Activated T-helper 1 cell treated with anti-CD3 and anti-CD28 coated beads, Interleukin-12 subunit alpha, Interleukin-12 subunit beta, Interleukin-2, Interleukin-4 antibody, amounts not matched to agents 30 ng/mL and 10 ng/mL and 1 ng/mL, durations not matched to agents 14 hours and 24 hours and 36 hours (primary cell): ENCODE measurements around the gene NOS1AP. TPM values are rescaled to one million over a fixed set of nuclear protein-coding genes. Genes with fewer than 3 reads are reported as not detected.

ENCODE experiments used
- DNase-seq: peaks from one replicate; pipeline ENCODE4 v3.0.0; 2021; ENCODE audit warnings: low spot score
- H3K27ac Mint-ChIP-seq: one replicate; pipeline ENCODE4 v1.8.0; 2021; ENCODE audit warnings: mild to moderate bottlenecking, mixed read lengths
- H3K27me3 Mint-ChIP-seq: one replicate; pipeline ENCODE4 v1.8.0; 2022; ENCODE audit warnings: mild to moderate bottlenecking, moderate library complexity, mixed read lengths; ENCODE audit not compliant: insufficient read depth
- H3K36me3 Mint-ChIP-seq: one replicate; pipeline ENCODE4 v1.8.0; 2021; ENCODE audit warnings: low read depth, mixed read lengths
- H3K4me1 Mint-ChIP-seq: one replicate; pipeline ENCODE4 v1.8.0; 2021; ENCODE audit warnings: low read depth, mixed read lengths
- H3K4me3 Mint-ChIP-seq: one replicate; pipeline ENCODE4 v1.8.0; 2021; ENCODE audit warnings: mild to moderate bottlenecking, moderate library complexity, mixed read lengths
- H3K9me3 Mint-ChIP-seq: one replicate; pipeline ENCODE4 v1.8.0; 2021; ENCODE audit warnings: mixed read lengths
- intact Hi-C: fragments of 100-400 bp; cut with micrococcal nuclease; formaldehyde crosslinking; loops from one replicate; pipeline ENCODE4 v1.15.1; 2024
- total RNA-seq: library from RNA; stranded (reverse); gene quantifications from 2 replicates; pipeline ENCODE4 v1.2.3, GENCODE V29; 2022

The NOS1AP gene
- total RNA-seq, 1 donor from 2014 or later = 0.10 TPM

DNA sequence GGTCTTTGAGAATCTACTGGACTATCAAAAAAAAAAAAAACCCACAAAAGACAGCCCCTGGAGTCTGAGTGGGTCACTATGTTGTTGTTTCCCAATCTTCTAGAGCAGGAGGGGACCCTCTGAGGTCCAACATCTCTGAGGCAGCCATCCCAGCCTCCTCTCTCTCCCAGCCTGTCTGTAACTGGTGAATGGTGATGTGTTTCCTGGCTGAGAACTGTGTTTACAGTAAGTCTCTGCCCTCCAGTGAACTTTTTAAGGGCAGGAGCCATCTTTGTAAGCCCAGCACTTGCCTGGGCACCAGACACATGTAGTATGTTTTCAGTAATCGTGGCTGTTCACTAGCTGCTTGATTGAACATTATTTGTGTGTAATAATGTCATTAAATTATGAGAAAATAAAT is 221.5 kb downstream of the NOS1AP start:
- Mint-ChIP-seq H3K27me3 (peaks cover 2% of the 10 kb centered on the region), H3K27ac (no peak overlapping the region), H3K4me1 (no peaks in the 10 kb centered on the region), H3K4me3 (no peak overlapping the region), H3K9me3 (no peaks in the 10 kb centered on the region), H3K36me3 (no peaks in the 10 kb centered on the region)
- intact Hi-C loops = no loop called here
- no peak for DNase-seq

DNA sequence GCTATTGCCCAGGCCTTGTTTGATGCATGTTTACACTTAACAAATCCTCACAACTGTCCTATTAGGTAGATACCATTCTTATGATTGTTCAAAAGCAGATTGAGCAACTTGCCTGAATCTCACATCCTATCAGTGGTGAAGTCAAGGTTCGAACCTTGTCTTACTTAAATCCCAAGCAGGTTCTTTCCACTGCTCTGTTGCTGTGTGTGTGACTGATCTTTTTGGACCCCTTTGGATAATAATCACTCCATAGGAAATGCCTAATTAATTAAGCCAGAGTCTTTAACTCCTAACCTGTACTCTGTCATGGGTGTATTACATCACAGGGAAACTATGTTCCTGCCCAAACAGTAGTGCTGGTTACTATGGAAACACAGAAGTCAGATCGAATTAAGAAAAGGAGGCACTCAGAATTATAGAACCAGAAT is 222.9 kb downstream of the NOS1AP start:
- no peak overlapping the region for H3K27ac Mint-ChIP-seq
- no peak for DNase-seq
- H3K4me3 Mint-ChIP-seq = no peak overlapping the region
- H3K9me3 Mint-ChIP-seq = no peaks in the 10 kb centered on the region
- H3K27me3 Mint-ChIP-seq = peaks cover 2% of the 10 kb centered on the region
- intact Hi-C loops = no loop called here
- H3K36me3 Mint-ChIP-seq = no peaks in the 10 kb centered on the region
- H3K4me1 Mint-ChIP-seq = no peaks in the 10 kb centered on the region

DNA sequence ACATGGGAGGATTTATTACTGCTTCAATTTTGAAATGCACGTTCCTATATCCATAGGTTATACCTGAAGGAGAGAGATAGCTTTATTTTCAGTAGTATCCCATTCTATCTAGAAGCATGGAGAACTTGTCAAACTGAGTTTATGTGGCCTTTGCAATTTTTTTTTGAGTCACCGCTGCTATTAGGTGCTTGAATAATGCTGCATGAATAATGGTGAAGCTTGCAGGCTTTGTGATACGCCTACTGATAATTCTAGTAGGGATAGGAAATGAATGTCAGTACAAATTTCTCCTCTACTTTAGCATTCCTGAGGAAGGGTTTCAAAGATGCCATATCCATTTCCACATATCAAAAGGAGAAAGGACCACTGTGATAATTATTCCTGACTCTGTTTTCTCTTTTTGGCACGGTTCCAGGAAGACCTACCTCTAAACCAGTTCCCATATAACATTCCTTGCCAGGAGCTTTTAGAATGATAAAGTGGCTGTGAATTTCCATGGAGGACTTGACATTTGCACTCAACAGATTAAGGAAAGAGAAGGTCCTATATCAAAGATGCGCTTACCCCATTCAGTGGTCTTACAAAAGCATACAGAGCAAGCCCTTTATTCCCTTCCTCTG is 223.7 kb downstream of the NOS1AP start:
- no peak overlapping the region for H3K27ac Mint-ChIP-seq
- intact Hi-C loops = no loop called here

GRCh38 chr1:162294015-162294414 is 224.5 kb downstream of the NOS1AP start:
- no peak overlapping the region for H3K4me3 Mint-ChIP-seq
- H3K9me3 Mint-ChIP-seq = no peaks in the 10 kb centered on the region
- peaks cover 2% of the 10 kb centered on the region for H3K27me3 Mint-ChIP-seq
- H3K4me1 Mint-ChIP-seq = no peaks in the 10 kb centered on the region
- no peaks in the 10 kb centered on the region for H3K36me3 Mint-ChIP-seq
- DNase-seq = no peak
- no peak overlapping the region for H3K27ac Mint-ChIP-seq
- intact Hi-C loops = no loop called here

More for the DNA sequence above, 223.7 kb downstream of the NOS1AP start:
- no peak for DNase-seq
- Mint-ChIP-seq H3K4me1 (no peaks in the 10 kb centered on the region), H3K9me3 (no peaks in the 10 kb centered on the region), H3K36me3 (no peaks in the 10 kb centered on the region), H3K27me3 (peaks cover 2% of the 10 kb centered on the region), H3K4me3 (no peak overlapping the region)

- Mint-ChIP-seq H3K4me1 (no peaks in the 10 kb centered on the region), H3K4me3 (no peak overlapping the region), H3K27me3 (peaks cover 6% of the 10 kb centered on the region), H3K27ac (no peak overlapping the region), H3K36me3 (no peaks in the 10 kb centered on the region), H3K9me3 (no peaks in the 10 kb centered on the region)
- no peak for DNase-seq
- intact Hi-C loops = no loop called here
These were observed 227.7 kb downstream of the NOS1AP start for GRCh38 chr1:162297208-162297607.

DNA sequence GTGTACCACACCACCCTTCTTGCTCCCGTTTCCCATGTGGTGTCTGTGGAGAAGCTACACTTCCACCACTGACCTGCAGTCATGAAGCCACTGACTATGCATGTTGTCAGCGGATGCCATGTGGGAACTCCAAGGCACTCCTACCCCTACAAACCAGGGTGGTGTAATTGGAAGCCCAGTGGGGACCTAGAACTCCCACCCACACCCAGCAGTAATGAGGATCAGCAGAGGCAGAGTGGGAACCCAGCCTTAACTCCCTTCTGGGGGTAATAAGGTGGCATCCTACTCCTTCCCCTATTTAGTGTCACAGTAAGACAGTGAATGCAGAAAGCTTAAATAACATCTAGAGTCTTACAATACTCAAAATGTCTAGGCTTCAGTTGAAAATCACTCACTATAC is 228.8 kb downstream of the NOS1AP start:
- intact Hi-C loops = no loop called here
- H3K36me3 Mint-ChIP-seq = no peaks in the 10 kb centered on the region
- no peak for DNase-seq
- no peak overlapping the region for H3K4me3 Mint-ChIP-seq
- no peak overlapping the region for H3K27ac Mint-ChIP-seq
- no peaks in the 10 kb centered on the region for H3K9me3 Mint-ChIP-seq
- H3K4me1 Mint-ChIP-seq = no peaks in the 10 kb centered on the region
- peaks cover 6% of the 10 kb centered on the region for H3K27me3 Mint-ChIP-seq

DNA sequence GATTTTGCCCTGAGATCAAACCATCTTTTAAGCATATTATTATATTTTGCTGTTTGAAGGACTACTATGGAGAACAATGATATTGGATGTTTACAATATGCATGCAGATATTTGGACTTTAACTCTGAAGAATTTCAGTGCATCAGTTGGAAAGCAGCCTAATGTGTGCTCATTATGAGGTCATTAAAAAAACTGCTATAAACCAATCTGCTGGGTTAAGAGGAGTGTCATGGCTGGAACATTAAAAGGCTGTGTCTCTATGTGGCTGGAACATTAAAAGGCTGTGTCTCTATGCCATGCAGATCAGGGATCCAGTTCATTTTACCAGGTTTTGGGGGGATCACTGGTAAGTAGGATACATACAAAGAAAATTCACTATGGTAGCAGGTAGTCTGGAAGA is 229.5 kb downstream of the NOS1AP start:
- Mint-ChIP-seq H3K36me3 (no peaks in the 10 kb centered on the region), H3K4me1 (no peaks in the 10 kb centered on the region), H3K9me3 (no peaks in the 10 kb centered on the region), H3K27me3 (peaks cover 7% of the 10 kb centered on the region), H3K27ac (no peak overlapping the region), H3K4me3 (no peak overlapping the region)
- no peak for DNase-seq
- intact Hi-C loops = no loop called here

- Mint-ChIP-seq H3K9me3 (no peaks in the 10 kb centered on the region), H3K27ac (no peak overlapping the region), H3K36me3 (no peaks in the 10 kb centered on the region), H3K4me1 (no peaks in the 10 kb centered on the region), H3K4me3 (no peak overlapping the region), H3K27me3 (peaks cover 9% of the 10 kb centered on the region)
- intact Hi-C loops = no loop called here
- no peak for DNase-seq
These were observed 230.8 kb downstream of the NOS1AP start for GRCh38 chr1:162300057-162300917.

DNA sequence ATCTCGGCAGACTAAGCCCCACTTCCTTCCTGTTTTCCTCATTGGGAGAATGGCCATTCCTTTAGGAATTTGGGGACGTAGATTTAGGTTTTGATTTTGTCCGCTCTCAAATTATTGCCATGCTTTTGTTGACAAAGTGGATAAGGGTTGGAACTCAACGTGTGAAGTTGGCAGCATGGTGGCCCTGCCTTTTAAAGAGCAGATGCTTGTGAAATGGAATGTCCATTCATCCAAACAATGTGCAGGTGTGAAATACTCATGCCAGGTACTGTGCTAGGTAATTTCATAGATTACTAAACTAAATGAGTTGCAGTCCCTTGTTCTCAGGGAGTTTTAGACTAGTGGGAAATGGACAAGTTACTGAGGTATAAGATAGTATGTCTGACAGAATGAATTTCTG is 232.2 kb downstream of the NOS1AP start:
- no peaks in the 10 kb centered on the region for H3K9me3 Mint-ChIP-seq
- no peak overlapping the region for H3K27ac Mint-ChIP-seq
- no peak for DNase-seq
- no peaks in the 10 kb centered on the region for H3K36me3 Mint-ChIP-seq
- H3K4me3 Mint-ChIP-seq = no peak overlapping the region
- peaks cover 9% of the 10 kb centered on the region for H3K27me3 Mint-ChIP-seq
- no peaks in the 10 kb centered on the region for H3K4me1 Mint-ChIP-seq
- intact Hi-C loops = no loop called here

- Mint-ChIP-seq H3K27ac (no peak overlapping the region), H3K4me3 (no peak overlapping the region), H3K4me1 (no peaks in the 10 kb centered on the region), H3K9me3 (no peaks in the 10 kb centered on the region), H3K36me3 (no peaks in the 10 kb centered on the region), H3K27me3 (peaks cover 9% of the 10 kb centered on the region)
- no peak for DNase-seq
- intact Hi-C loops = no loop called here
These were observed 233.0 kb downstream of the NOS1AP start for GRCh38 chr1:162302306-162303003.

DNA sequence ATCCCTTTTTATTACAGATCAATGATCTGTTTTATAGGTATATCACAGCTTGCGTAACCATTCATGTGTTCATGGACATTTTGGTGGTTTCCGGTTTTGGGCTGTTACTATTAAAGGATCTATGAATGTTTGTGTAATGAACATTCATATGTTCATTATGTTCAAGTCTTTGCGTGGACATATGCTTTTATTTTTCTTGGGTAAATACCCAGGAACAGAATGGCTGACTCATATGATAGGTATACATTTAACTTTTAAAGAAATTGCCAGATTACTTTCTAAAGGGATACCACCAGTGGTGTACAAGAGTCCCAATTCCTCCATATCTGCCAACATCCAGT is 233.5 kb downstream of the NOS1AP start:
- Mint-ChIP-seq H3K36me3 (no peaks in the 10 kb centered on the region), H3K4me1 (no peaks in the 10 kb centered on the region), H3K27me3 (peaks cover 9% of the 10 kb centered on the region), H3K4me3 (no peak overlapping the region), H3K27ac (no peak overlapping the region), H3K9me3 (no peaks in the 10 kb centered on the region)
- intact Hi-C loops = no loop called here
- no peak for DNase-seq

DNA sequence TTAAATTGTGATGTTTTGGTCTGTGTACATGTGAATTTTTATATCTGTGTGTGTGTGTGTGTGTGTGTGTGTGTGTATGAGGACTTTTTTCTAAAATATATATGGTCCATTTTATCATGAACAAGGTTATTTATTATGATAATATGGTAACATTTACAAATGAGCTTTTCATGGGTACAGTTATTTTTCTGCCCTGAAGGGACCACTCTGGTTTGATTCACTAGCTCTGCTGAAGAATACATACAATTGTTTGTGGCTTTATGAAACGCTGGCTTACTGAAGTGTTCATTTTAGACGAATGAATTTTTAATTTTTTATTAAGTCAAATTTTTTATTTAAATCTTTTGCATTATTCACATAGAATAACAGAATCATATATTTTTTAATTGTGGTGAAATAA is 235.2 kb downstream of the NOS1AP start:
- intact Hi-C loops = no loop called here
- H3K36me3 Mint-ChIP-seq = no peaks in the 10 kb centered on the region
- no peak overlapping the region for H3K4me3 Mint-ChIP-seq
- H3K9me3 Mint-ChIP-seq = no peaks in the 10 kb centered on the region
- peaks cover 8% of the 10 kb centered on the region for H3K27me3 Mint-ChIP-seq
- no peak overlapping the region for H3K27ac Mint-ChIP-seq
- no peak for DNase-seq
- H3K4me1 Mint-ChIP-seq = no peaks in the 10 kb centered on the region

DNA sequence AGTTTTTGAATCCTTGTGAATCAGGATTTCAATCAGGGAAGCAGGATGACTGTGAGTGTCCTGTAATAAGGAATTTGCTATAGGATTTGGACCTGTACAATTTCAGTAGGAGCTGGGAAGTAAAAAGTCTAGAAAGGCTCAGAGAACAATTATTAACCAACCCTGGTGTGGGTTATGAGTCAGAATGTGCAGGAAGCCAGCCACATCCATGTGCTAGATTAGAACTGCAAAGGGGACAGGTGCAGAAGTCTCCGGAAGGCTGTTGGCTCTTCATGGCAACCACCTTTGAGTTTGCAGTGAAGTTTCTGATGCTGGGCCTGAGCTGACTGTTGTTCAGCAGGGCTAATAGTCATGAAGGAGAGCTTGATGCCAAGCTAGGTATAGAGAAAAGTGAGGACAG is 236.5 kb downstream of the NOS1AP start:
- no peaks in the 10 kb centered on the region for H3K4me1 Mint-ChIP-seq
- intact Hi-C loops = no loop called here
- no peaks in the 10 kb centered on the region for H3K9me3 Mint-ChIP-seq
- no peak overlapping the region for H3K27ac Mint-ChIP-seq
- DNase-seq = no peak
- no peak overlapping the region for H3K4me3 Mint-ChIP-seq
- peaks cover 3% of the 10 kb centered on the region for H3K27me3 Mint-ChIP-seq
- no peaks in the 10 kb centered on the region for H3K36me3 Mint-ChIP-seq
